Sigmoid colon (tissue), 7 donors: ENCODE measurements around the gene IFT74. TPM values are rescaled to one million over a fixed set of nuclear protein-coding genes. Genes with fewer than 3 reads are reported as not detected.
A peak's percentile ranks its signal among the peaks of the same experiment; 100 is the strongest.

Experiments used
- DNase-seq: peaks from one replicate; pipeline ENCODE4 v3.0.0-alpha.2; 2019
- H3K27ac ChIP-seq, 4 donors: fragments of 200-600 bp; sonication (generic); one replicate each; pipeline ENCODE4 v1.5.1; 2016 to 2019; ENCODE audit warnings: mild to moderate bottlenecking in 1 of 4
- H3K27me3 ChIP-seq, 3 donors: fragments of 200-600 bp; sonication (generic); one replicate each; pipeline ENCODE4 v1.5.1; 2019; ENCODE audit warnings: mild to moderate bottlenecking in 1 of 3
- H3K36me3 ChIP-seq, 4 donors: fragments of 200-600 bp; sonication (generic); one replicate each; pipeline ENCODE4 v1.5.1; 2016 to 2019
- H3K4me1 ChIP-seq, 4 donors: fragments of 200-600 bp; sonication (generic); one replicate each; pipeline ENCODE4 v1.5.1; 2017 to 2019
- H3K4me3 ChIP-seq, 4 donors: fragments of 200-600 bp; sonication (generic); one replicate each; pipeline ENCODE4 v1.5.1; 2017 to 2019; ENCODE audit warnings: mild to moderate bottlenecking in 2 of 4, moderate library complexity in 1 of 4
- H3K9me3 ChIP-seq, 4 donors: fragments of 200-600 bp in 3 of 4; sonication (generic) in 3 of 4; one replicate each; pipeline versions ENCODE4 v1.5.1 to v1.6.1; 2013 to 2019
- EP300 ChIP-seq, 4 donors: sonication (generic); formaldehyde crosslinking; IDR thresholded peaks; one replicate each; pipeline ENCODE4 v1.6.1; 2017; ENCODE audit warnings: antibody characterized with exemption in 4 of 4
- POLR2A ChIP-seq, 2 donors: fragments of 450-650 bp; IDR thresholded peaks; one replicate each; pipeline ENCODE4 v1.6.1; 2016; ENCODE audit warnings: antibody characterized with exemption in 2 of 2, mild to moderate bottlenecking in 2 of 2, moderate library complexity in 2 of 2
- POLR2AphosphoS5 ChIP-seq, 4 donors: sonication (generic); formaldehyde crosslinking; IDR thresholded peaks; one replicate each; pipeline ENCODE4 v1.6.1; 2017; ENCODE audit warnings: antibody characterized with exemption in 4 of 4
- WGBS, 2 donors: extraction: QIAGEN DNeasy Blood & Tissue Kit; methylation state at CpG; one replicate each; pipeline ENCODE4 v1.1.7; 2013; 5-methylcytosine and 5-hydroxymethylcytosine counted together
- intact Hi-C: fragments of 100-400 bp; cut with DNase I; formaldehyde crosslinking; loops from one replicate; pipeline ENCODE4 v1.15.1; 2023
- polyA plus RNA-seq, 3 donors: library from polyadenylated mRNA; stranded (reverse); fragments of 200-250 nt; gene quantifications; one replicate each; pipeline ENCODE4 v1.2.3, GENCODE V29; 2013
- total RNA-seq, 4 donors: library from RNA; depleted of rRNA; stranded (reverse); fragments of >200 nt; gene quantifications; one replicate each; pipeline ENCODE4 v1.1.0, GENCODE V29; 2016
- TF ChIP-seq, protein P1 (sequence below), 4 experiments: fragments of 450-650 bp in 3 of 4; fragments of 200-600 bp in 1 of 4; IDR thresholded peaks; one replicate each; pipeline ENCODE4 v1.5.1; 2016 to 2019; ENCODE audit warnings: antibody characterized with exemption in 4 of 4, mild to moderate bottlenecking in 3 of 4, moderate library complexity in 2 of 4
- donor health status: healthy with polysubstance abuse.
- donor health status: Bipolar disorder and iron deficiency.
- donor health status: healthy.

Gene IFT74
- total and polyA plus RNA-seq, 7 donors: 9.6 to 22.5 (median 14.5) TPM

DNA sequence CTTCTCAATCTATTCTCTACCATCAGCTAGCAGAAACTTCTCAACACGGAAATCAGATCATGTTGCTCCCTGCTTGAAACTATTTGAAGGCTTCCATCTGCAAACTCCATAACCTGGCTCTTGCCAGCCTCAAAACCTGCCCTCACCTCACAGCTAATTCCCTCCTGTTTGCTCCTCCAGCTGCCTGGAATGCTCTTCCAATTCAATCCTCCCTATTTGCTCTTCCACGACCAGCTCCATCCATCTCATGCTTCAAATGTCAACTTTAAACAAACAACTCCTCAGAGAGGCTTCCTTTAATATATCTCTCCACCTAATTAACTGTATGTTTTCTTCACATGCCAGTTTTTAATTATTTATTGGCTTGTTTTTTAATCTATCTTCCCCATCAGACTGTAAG is 10.6 kb upstream of the IFT74 start:
- peaks cover 0 to 4% (median 0%) of the 10 kb centered on the region in 4 donors for H3K36me3 ChIP-seq
- H3K4me3 ChIP-seq: peak overlapping the region in 2 of 4 donors; percentile 81 to 84
- H3K27me3 ChIP-seq: no peaks in the 10 kb centered on the region
- no peaks in the 10 kb centered on the region for H3K9me3 ChIP-seq
- intact Hi-C loops: no loop called here
- no peak for DNase-seq
- peaks cover 0 to 35% (median 24%) of the 10 kb centered on the region in 4 donors for H3K4me1 ChIP-seq
- peak overlapping the region in 1 of 4 donors; percentile 93 for H3K27ac ChIP-seq
- 21 to 48% methylated on average over 2 of the region's 2 CpGs for WGBS, 2 donors
- TF ChIP-seq, protein P1, sequence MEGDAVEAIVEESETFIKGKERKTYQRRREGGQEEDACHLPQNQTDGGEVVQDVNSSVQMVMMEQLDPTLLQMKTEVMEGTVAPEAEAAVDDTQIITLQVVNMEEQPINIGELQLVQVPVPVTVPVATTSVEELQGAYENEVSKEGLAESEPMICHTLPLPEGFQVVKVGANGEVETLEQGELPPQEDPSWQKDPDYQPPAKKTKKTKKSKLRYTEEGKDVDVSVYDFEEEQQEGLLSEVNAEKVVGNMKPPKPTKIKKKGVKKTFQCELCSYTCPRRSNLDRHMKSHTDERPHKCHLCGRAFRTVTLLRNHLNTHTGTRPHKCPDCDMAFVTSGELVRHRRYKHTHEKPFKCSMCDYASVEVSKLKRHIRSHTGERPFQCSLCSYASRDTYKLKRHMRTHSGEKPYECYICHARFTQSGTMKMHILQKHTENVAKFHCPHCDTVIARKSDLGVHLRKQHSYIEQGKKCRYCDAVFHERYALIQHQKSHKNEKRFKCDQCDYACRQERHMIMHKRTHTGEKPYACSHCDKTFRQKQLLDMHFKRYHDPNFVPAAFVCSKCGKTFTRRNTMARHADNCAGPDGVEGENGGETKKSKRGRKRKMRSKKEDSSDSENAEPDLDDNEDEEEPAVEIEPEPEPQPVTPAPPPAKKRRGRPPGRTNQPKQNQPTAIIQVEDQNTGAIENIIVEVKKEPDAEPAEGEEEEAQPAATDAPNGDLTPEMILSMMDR (IDR thresholded peaks at IDR 0.05): no peak

DNA sequence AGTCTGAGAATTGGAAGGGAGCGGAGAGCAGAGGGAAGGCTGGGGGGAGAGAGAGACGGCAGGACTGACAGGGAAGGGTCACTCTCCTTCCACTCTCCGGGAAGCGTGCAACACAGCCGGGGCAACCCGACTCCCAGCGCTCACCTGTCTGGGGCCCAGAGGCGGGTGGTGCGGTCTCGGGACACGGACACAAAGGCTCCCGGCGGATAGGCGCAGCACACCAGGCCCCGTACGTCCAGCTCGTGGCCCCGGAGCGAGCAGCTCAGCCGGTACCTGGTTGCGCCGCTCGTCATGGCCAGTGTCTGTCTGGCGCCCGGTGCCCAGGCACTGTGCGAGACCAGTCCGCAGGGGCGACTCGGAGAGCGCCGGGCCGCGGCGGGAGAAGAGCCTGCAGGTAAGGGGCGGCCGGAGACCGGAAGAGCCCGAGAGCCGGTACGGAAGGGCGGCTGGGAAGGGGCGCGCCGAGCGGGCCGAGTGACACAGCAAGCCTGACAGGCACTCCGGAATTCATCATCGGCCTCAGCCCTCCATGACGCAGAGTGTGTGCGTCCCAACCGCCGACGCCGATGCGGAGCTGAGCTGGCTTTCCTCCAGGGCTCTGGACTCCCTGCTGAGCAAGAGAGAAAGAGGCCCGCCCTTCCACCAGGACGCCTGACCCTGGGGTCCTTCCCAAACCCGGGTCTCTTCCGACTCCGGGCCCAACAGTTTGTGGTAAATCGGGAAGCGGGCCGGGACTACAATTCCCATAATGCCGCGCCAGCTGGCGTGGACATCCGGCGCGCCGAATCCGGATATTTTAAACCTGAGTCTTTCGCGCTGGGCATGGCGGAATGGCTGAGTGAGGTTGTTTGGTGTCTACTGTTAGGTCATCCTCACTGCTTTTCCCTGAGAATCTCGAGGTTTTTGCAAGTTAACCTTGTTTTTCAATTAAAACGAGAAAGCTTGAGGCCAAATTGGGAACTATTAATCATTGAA is 9.2 kb upstream of the IFT74 start, which contains the start of gene PLAA:
TSS of gene PLAA (minus strand) at position 490 of the 975 bp plus-strand sequence. CDS start at position 293, 197 bp downstream.
- DNase-seq: peak; percentile 95
- Histone ChIP-seq H3K36me3 (peaks cover 0 to 4% (median 0%) of the 10 kb centered on the region in 4 donors), H3K4me3 (peak within 1 kb of the TSS; percentile 77 to 99 (median 82)), H3K9me3 (no peaks in the 10 kb centered on the region), H3K4me1 (peaks cover 0 to 35% (median 24%) of the 10 kb centered on the region in 4 donors), H3K27ac (peak within 1 kb of the TSS; percentile 93 to 97 (median 96)), H3K27me3 (no peaks in the 10 kb centered on the region)
- TF ChIP-seq EP300 (IDR thresholded peaks at IDR 0.05) (no peak), POLR2AphosphoS5 (IDR thresholded peaks at IDR 0.05) (peak; percentile 38 to 83 (median 72)), POLR2A (IDR thresholded peaks at IDR 0.05) (peak in 1 of 2 donors; percentile 27)
- TF ChIP-seq, protein P1 (IDR thresholded peaks at IDR 0.05): no peak
- intact Hi-C loops: loop anchor here (1.0 to 2.0 kb wide), 2 partner anchors 9 to 54 kb away; partner anchors contain the start of genes CAAP1 and IFT74
- WGBS, 2 donors: 0% methylated on average over 76 of the region's 76 CpGs

DNA sequence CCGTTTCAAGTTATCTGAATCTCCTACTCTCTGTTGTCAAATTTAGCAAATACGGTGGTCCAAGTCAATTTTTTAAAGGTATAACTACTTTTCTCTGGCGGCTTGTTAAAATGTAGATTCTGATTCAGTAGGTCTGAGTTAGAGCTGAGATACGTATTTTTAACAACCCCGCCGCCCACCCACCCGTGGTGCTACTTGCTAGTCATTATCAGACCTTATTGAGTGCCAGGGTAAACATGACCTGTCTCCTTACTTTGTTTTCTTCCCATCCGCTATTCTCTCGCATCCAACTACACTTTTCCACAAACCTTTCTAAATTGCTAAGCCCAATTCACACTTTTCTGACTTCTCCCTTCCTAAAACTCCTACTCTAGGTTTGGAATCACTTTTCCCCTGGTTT is 8.5 kb upstream of the IFT74 start:
- Histone ChIP-seq H3K9me3 (no peaks in the 10 kb centered on the region), H3K27me3 (no peaks in the 10 kb centered on the region), H3K4me1 (peaks cover 0 to 35% (median 24%) of the 10 kb centered on the region in 4 donors), H3K4me3 (peak overlapping the region; percentile 77 to 99 (median 82)), H3K36me3 (peaks cover 0 to 4% (median 0%) of the 10 kb centered on the region in 4 donors), H3K27ac (peak overlapping the region; percentile 93 to 97 (median 96))
- DNase-seq: no peak
- no peak for TF ChIP-seq POLR2AphosphoS5 (IDR thresholded peaks at IDR 0.05)
- TF ChIP-seq EP300 (IDR thresholded peaks at IDR 0.05): no peak
- TF ChIP-seq, protein P1 (IDR thresholded peaks at IDR 0.05): no peak
- TF ChIP-seq POLR2A (IDR thresholded peaks at IDR 0.05): no peak
- intact Hi-C loops: loop anchor here (1.0 to 2.0 kb wide), 2 partner anchors 9 to 55 kb away; partner anchors contain the start of genes CAAP1 and IFT74
- 0 to 1% methylated on average over 9 of the region's 9 CpGs for WGBS, 2 donors

DNA sequence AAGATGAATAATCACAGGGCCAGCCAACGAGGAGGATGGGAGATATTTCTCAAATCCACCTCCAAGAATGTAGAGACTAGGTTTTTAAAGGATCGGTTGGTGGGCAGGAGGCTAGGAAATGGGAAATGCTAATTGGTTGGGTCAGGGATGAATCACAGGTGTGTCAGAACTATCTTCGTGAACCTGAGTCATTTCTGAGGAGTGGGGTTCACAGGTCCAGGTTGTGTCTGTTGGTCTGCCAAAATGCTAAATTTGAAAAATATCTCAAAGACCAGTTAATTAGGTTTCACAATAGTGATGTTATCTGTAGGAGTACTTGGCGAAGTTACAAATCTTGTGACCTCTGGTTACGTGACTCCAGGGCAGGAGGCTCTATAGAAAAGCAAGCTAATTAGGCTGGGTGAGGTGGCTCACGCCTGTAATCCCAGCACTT is 6.6 kb upstream of the IFT74 start:
- H3K4me3 ChIP-seq: no peak overlapping the region
- no peak for DNase-seq
- intact Hi-C loops: loop anchor here (10.0 kb wide), 2 partner anchors 585 to 625 kb away; partner anchors contain the start of gene C9orf72
- H3K4me1 ChIP-seq: peaks cover 0 to 25% (median 22%) of the 10 kb centered on the region in 4 donors
- no peaks in the 10 kb centered on the region for H3K27me3 ChIP-seq
- TF ChIP-seq POLR2AphosphoS5 (IDR thresholded peaks at IDR 0.05) (no peak), POLR2A (IDR thresholded peaks at IDR 0.05) (no peak), EP300 (IDR thresholded peaks at IDR 0.05) (no peak)
- TF ChIP-seq, protein P1 (IDR thresholded peaks at IDR 0.05): no peak
- no peaks in the 10 kb centered on the region for H3K36me3 ChIP-seq
- no peak overlapping the region for H3K27ac ChIP-seq
- no peaks in the 10 kb centered on the region for H3K9me3 ChIP-seq
- 69 to 78% methylated on average over 6 of the region's 6 CpGs for WGBS, 2 donors
